Lung (tissue), 12 donors: ENCODE measurements around the gene CLDN15. TPM values are rescaled to one million over a fixed set of nuclear protein-coding genes. Genes with fewer than 3 reads are reported as not detected.

ENCODE experiments used
- ATAC-seq: fragments of 200-7000 bp; cut with Tn5 transposase; one replicate; pipeline ENCODE4 v1.9.1; 2020; ENCODE audit warnings: moderate number of reproducible peaks; ENCODE audit not compliant: insufficient read depth, low FRiP score
- DNase-seq, 3 donors: peaks; one replicate each; pipeline ENCODE4 v3.0.0-alpha.2; 2013 to 2017
- H3K27ac ChIP-seq, 2 donors: one replicate each; pipeline ENCODE4 v1.5.1; 2013; ENCODE audit warnings: mild to moderate bottlenecking in 2 of 2, moderate library complexity in 2 of 2, control low read depth in 1 of 2, inconsistent platforms in 1 of 2, low read depth in 1 of 2, low read length in 1 of 2
- H3K27me3 ChIP-seq, 3 donors: one replicate each; pipeline ENCODE4 v1.5.1; 2013; ENCODE audit warnings: low read length in 2 of 3; ENCODE audit not compliant: control insufficient read depth in 3 of 3, insufficient read depth in 3 of 3
- H3K36me3 ChIP-seq, 4 donors: one replicate each; pipeline ENCODE4 v1.5.1; 2013; ENCODE audit warnings: low read length in 4 of 4, mild to moderate bottlenecking in 1 of 4, moderate library complexity in 1 of 4; ENCODE audit not compliant: control insufficient read depth in 4 of 4, insufficient read depth in 4 of 4
- H3K4me1 ChIP-seq, 5 donors: one replicate each; pipeline ENCODE4 v1.5.1; 2013; ENCODE audit warnings: low read length in 5 of 5, mild to moderate bottlenecking in 2 of 5, moderate library complexity in 1 of 5; ENCODE audit not compliant: control insufficient read depth in 5 of 5, insufficient read depth in 5 of 5
- H3K4me3 ChIP-seq: one replicate; pipeline ENCODE4 v1.5.1; 2013; ENCODE audit warnings: mild to moderate bottlenecking, control low read depth, moderate library complexity
- H3K9ac ChIP-seq, 2 donors: one replicate each; pipeline ENCODE4 v1.5.1; 2013; ENCODE audit warnings: low read length in 2 of 2, control low read depth in 1 of 2; ENCODE audit not compliant: insufficient read depth in 1 of 2
- H3K9me3 ChIP-seq, 4 donors: one replicate each; pipeline ENCODE4 v1.5.1; 2013; ENCODE audit warnings: low read length in 3 of 4, mild to moderate bottlenecking in 1 of 4, moderate library complexity in 1 of 4; ENCODE audit not compliant: control insufficient read depth in 4 of 4, insufficient read depth in 3 of 4
- WGBS, 2 donors: extraction: QIAGEN DNeasy Blood & Tissue Kit; methylation state at CpG; one replicate each; pipeline ENCODE4 v1.1.7; 2013; 5-methylcytosine and 5-hydroxymethylcytosine counted together
- polyA plus RNA-seq, 2 donors: library from polyadenylated mRNA; stranded (reverse); fragments of 200-250 nt; gene quantifications; one replicate each; pipeline ENCODE4 v1.2.1, GENCODE V29; 2013
- total RNA-seq, 2 donors: library from RNA; depleted of rRNA in 1 of 2; stranded (reverse); fragments of >200 nt in 1 of 2; gene quantifications; one replicate each; pipeline ENCODE4 v1.2.1, GENCODE V29; 2014 to 2021
- TF ChIP-seq, protein P1 (sequence below): IDR thresholded peaks from 2 replicates; pipeline ENCODE4 v1.5.1; 2012; ENCODE audit warnings: mild to moderate bottlenecking; ENCODE audit errors: control extremely low read depth, extremely low read depth
- donor health status: control.
- donor health status: control.
- donor health status: Bipolar disorder and iron deficiency.
- donor health status: healthy.
- donor health status: DM: yes; HTN: yes; CAD: no.

Gene CLDN15
- total and polyA plus RNA-seq, 4 donors, result 5.2 to 8.0 (median 6.6) TPM

DNA sequence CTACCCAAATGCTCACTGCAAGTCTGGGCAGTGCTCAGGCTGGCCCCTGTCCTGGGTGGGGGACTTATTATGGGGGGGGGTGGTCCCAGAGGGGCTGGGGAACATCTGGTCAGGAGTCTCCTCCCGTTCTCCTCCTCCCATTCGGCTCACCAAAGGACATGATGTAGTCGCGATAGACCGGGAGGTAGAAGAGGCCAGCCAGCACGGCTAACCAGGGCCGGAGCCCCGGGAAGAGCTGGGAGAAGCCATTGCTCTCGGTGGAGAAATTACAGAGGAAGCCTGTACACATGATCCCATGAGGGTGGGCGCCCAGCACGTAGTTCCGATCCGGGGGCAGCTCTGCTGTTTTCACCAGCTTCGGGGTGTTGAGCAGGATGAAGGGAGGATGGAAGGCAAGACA is 39.1 kb downstream of the CLDN15 start:
- H3K4me3 ChIP-seq, result no peak overlapping the region
- TF ChIP-seq, protein P1, sequence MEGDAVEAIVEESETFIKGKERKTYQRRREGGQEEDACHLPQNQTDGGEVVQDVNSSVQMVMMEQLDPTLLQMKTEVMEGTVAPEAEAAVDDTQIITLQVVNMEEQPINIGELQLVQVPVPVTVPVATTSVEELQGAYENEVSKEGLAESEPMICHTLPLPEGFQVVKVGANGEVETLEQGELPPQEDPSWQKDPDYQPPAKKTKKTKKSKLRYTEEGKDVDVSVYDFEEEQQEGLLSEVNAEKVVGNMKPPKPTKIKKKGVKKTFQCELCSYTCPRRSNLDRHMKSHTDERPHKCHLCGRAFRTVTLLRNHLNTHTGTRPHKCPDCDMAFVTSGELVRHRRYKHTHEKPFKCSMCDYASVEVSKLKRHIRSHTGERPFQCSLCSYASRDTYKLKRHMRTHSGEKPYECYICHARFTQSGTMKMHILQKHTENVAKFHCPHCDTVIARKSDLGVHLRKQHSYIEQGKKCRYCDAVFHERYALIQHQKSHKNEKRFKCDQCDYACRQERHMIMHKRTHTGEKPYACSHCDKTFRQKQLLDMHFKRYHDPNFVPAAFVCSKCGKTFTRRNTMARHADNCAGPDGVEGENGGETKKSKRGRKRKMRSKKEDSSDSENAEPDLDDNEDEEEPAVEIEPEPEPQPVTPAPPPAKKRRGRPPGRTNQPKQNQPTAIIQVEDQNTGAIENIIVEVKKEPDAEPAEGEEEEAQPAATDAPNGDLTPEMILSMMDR, result no peak
- peaks cover 3 to 37% (median 20%) of the 10 kb centered on the region in 3 donors for H3K27me3 ChIP-seq
- H3K36me3 ChIP-seq, result no peaks in the 10 kb centered on the region
- H3K9me3 ChIP-seq, result peaks cover 0 to 2% (median 0%) of the 10 kb centered on the region in 4 donors
- H3K27ac ChIP-seq, result no peak overlapping the region
- peaks cover 0 to 4% (median 0%) of the 10 kb centered on the region in 5 donors for H3K4me1 ChIP-seq
- DNase-seq (no peak), ATAC-seq (no peak)
- no peak overlapping the region for H3K9ac ChIP-seq
- WGBS, 2 donors, result 67 to 73% methylated on average over 14 of the region's 14 CpGs

DNA sequence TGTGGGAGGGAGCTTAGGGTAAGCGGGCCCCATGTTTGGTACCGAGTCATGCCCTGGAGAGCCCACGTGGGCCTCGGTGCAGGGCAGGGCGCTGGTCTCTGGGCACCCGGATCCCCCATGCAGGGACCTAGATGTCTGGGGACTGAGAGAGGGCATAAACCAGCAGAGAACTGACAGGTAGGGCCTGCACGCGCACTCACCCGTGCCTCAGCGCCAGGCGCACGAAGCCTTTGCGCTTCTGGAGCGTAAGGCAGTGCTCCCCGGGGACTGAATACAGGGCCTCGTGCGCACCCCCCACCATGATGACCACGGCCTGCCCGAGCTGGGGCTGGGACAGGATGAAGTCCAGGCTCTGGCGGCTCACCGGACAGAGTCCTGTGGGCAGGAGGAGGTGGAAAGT is 39.6 kb downstream of the CLDN15 start:
- no peak overlapping the region for H3K4me3 ChIP-seq
- ATAC-seq (no peak), DNase-seq (no peak)
- H3K9me3 ChIP-seq, result peaks cover 0 to 2% (median 0%) of the 10 kb centered on the region in 4 donors
- H3K27me3 ChIP-seq, result peaks cover 3 to 32% (median 18%) of the 10 kb centered on the region in 3 donors
- H3K9ac ChIP-seq, result no peak overlapping the region
- no peak overlapping the region for H3K27ac ChIP-seq
- H3K36me3 ChIP-seq, result no peaks in the 10 kb centered on the region
- WGBS, 2 donors, result 71 to 81% methylated on average over 21 of the region's 21 CpGs
- H3K4me1 ChIP-seq, result peaks cover 0 to 4% (median 0%) of the 10 kb centered on the region in 5 donors
- TF ChIP-seq, protein P1, result no peak

DNA sequence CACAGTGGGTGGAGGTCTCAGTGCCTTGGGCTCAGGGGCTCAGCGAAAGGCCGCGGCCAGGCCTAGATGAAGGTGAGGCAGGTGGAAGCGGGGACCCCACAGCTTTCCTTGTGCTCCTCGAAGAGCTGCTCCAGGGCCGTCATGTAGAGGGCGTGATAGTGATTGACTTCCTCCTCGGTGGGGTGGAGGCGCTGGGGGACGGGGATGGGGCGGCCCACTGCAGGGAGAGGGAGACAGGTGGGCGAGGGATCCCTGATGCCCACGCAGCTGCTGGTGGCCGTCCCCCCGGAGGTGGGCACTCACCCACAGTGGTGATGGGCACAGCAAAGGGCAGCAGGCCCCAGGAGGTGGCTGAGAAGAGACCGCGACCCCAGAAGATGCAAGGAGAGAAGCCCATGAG is 41.7 kb downstream of the CLDN15 start:
- no peak overlapping the region for H3K9ac ChIP-seq
- ATAC-seq (no peak), DNase-seq (no peak)

More for the DNA sequence above, 41.7 kb downstream of the CLDN15 start:
- no peaks in the 10 kb centered on the region for H3K36me3 ChIP-seq
- TF ChIP-seq, protein P1, result no peak
- H3K27ac ChIP-seq, result no peak overlapping the region
- H3K9me3 ChIP-seq, result no peaks in the 10 kb centered on the region
- H3K27me3 ChIP-seq, result peaks cover 0 to 11% (median 9%) of the 10 kb centered on the region in 3 donors
- H3K4me1 ChIP-seq, result no peaks in the 10 kb centered on the region
- WGBS, 2 donors, result 85% methylated on average over 17 of the region's 17 CpGs
- no peak overlapping the region for H3K4me3 ChIP-seq
